GM06990 (cell line): ENCODE results near the gene UTP25.

ENCODE experiments used
- DNase-seq: peaks from one replicate; pipeline ENCODE4 v3.0.0-alpha.2; 2011; ENCODE audit not compliant: insufficient read length; ENCODE audit errors: extremely low read depth
- H3K27me3 ChIP-seq: replicated peaks from 2 replicates; pipeline ENCODE4 v1.6.0; 2011; ENCODE audit warnings: low read length; ENCODE audit not compliant: control insufficient read depth, insufficient read depth
- H3K36me3 ChIP-seq: 2 replicates; pipeline ENCODE4 v1.5.1; 2011; ENCODE audit warnings: low read length; ENCODE audit not compliant: control insufficient read depth, insufficient read depth
- H3K4me3 ChIP-seq: replicated peaks from 2 replicates; pipeline ENCODE4 v1.5.1; 2011; ENCODE audit warnings: low read depth, mild to moderate bottlenecking, control low read depth, low read length
- CTCF ChIP-seq: IDR thresholded peaks from 2 replicates; pipeline ENCODE4 v1.5.1; 2011; ENCODE audit warnings: low read length, control low read depth, mild to moderate bottlenecking, inconsistent platforms; ENCODE audit not compliant: insufficient read depth, poor library complexity, severe bottlenecking

The UTP25 gene

GRCh38 chr1:209803568-209803967 lies 24.2 kb upstream of the UTP25 start:
- no peaks in the 10 kb centered on the region for H3K36me3 ChIP-seq
- no peaks in the 10 kb centered on the region for H3K27me3 ChIP-seq
- TF ChIP-seq CTCF, result no peak
- H3K4me3 ChIP-seq, result no peak overlapping the region
- DNase-seq, result no peak

- TF ChIP-seq CTCF, result no peak
- Histone ChIP-seq H3K4me3 (no peak overlapping the region), H3K27me3 (no peaks in the 10 kb centered on the region), H3K36me3 (no peaks in the 10 kb centered on the region)
- no peak for DNase-seq
These were observed 22.4 kb upstream of the UTP25 start for GRCh38 chr1:209805341-209805781.

GRCh38 chr1:209805875-209806760 lies 21.7 kb upstream of the UTP25 start, which contains the start of gene IRF6:
TSS of gene IRF6 (minus strand) at chr1:209806142. CDS start at chr1:209801413, 4,729 bp downstream.
- peak; percentile 76 for DNase-seq
- 0 out of 2 replicates have a peak within 1 kb of the TSS, but pooled peaks have one; percentile 7 for H3K4me3 ChIP-seq

GRCh38 chr1:209807509-209807908 lies 20.3 kb upstream of the UTP25 start:
- no peak overlapping the region for H3K4me3 ChIP-seq
- no peak for TF ChIP-seq CTCF
- no peaks in the 10 kb centered on the region for H3K27me3 ChIP-seq
- no peaks in the 10 kb centered on the region for H3K36me3 ChIP-seq
- no peak for DNase-seq

More at GRCh38 chr1:209805875-209806760, 21.7 kb upstream of the UTP25 start, which contains the start of gene IRF6:
- no peaks in the 10 kb centered on the region for H3K36me3 ChIP-seq
- no peak for TF ChIP-seq CTCF
- H3K27me3 ChIP-seq, result no peaks in the 10 kb centered on the region

- Histone ChIP-seq H3K27me3 (no peaks in the 10 kb centered on the region), H3K4me3 (no peak overlapping the region), H3K36me3 (no peaks in the 10 kb centered on the region)
- no peak for TF ChIP-seq CTCF
- no peak for DNase-seq
These were observed 19.7 kb upstream of the UTP25 start for GRCh38 chr1:209808059-209808581.
